ENCODE measurements around the gene TNFSF13B. TPM values are rescaled to one million over a fixed set of nuclear protein-coding genes. Genes with fewer than 3 reads are reported as not detected.

The TNFSF13B gene
- total RNA-seq, 1 donor from 2014 or later = 2.1 TPM

- ATAC-seq = no peak
- intact Hi-C loops (cut with DNase I) = no loop called here
Observed at GRCh38 chr13:108326309-108326708, 56.8 kb downstream of the TNFSF13B start.

GRCh38 chr13:108328848-108329247 is 59.3 kb downstream of the TNFSF13B start:
- no peak for DNase-seq (ENCODE audit: missing footprints)
- intact Hi-C loops (cut with DNase I) = no loop called here
- no peak for ATAC-seq

More at GRCh38 chr13:108326309-108326708, 56.8 kb downstream of the TNFSF13B start:
- peak; percentile 44 for DNase-seq (ENCODE audit: missing footprints)

GRCh38 chr13:108332791-108333190 is 63.3 kb downstream of the TNFSF13B start:
- no peak for ATAC-seq
- intact Hi-C loops (cut with DNase I) = loop anchor here (10.0 kb wide), 1 partner anchor 262 kb away; no protein-coding TSS in a partner anchor
- no peak for DNase-seq (ENCODE audit: missing footprints)

- intact Hi-C loops (cut with DNase I) = loop anchor here (5.0 kb wide), 1 partner anchor 555 kb away; no protein-coding TSS in a partner anchor
- no peak for DNase-seq (ENCODE audit: missing footprints)
- peak; percentile 60 for ATAC-seq
Observed at GRCh38 chr13:108342369-108343289, 73.1 kb downstream of the TNFSF13B start.

- ATAC-seq (no peak), DNase-seq (ENCODE audit: missing footprints) (no peak)
- intact Hi-C loops (cut with DNase I) = no loop called here
Observed at GRCh38 chr13:108345016-108345415, 75.5 kb downstream of the TNFSF13B start.

GRCh38 chr13:108346376-108346775 is 76.9 kb downstream of the TNFSF13B start:
- intact Hi-C loops (cut with DNase I) = no loop called here
- ATAC-seq (no peak), DNase-seq (ENCODE audit: missing footprints) (no peak)

GRCh38 chr13:108349269-108349668 is 79.8 kb downstream of the TNFSF13B start:
- DNase-seq (ENCODE audit: missing footprints) (no peak), ATAC-seq (no peak)
- intact Hi-C loops (cut with DNase I) = no loop called here

GRCh38 chr13:108350579-108350978 is 81.1 kb downstream of the TNFSF13B start:
- DNase-seq (ENCODE audit: missing footprints) = no peak
- intact Hi-C loops (cut with DNase I) = no loop called here
- ATAC-seq = no peak

GRCh38 chr13:108352599-108352998 is 83.1 kb downstream of the TNFSF13B start:
- peak; percentile 86 for ATAC-seq

GRCh38 chr13:108357228-108357627 is 87.7 kb downstream of the TNFSF13B start:
- intact Hi-C loops (cut with DNase I) = no loop called here

More at GRCh38 chr13:108352599-108352998, 83.1 kb downstream of the TNFSF13B start:
- DNase-seq (ENCODE audit: missing footprints) = no peak
- intact Hi-C loops (cut with DNase I) = no loop called here

More at GRCh38 chr13:108357228-108357627, 87.7 kb downstream of the TNFSF13B start:
- ATAC-seq (no peak), DNase-seq (ENCODE audit: missing footprints) (no peak)

Other genes with a start within 250 kb of the TNFSF13B start
- gene LIG4, start 54.2 kb upstream of the TNFSF13B start, total RNA-seq = 7.8 TPM
- 4.9 TPM for gene ABHD13, start 51.3 kb upstream of the TNFSF13B start, total RNA-seq

All from Right ventricle myocardium inferior (tissue), 1 donor.